WI38 (cell line): ENCODE results near the gene TRIM8.

Experiments
- H3K4me3 ChIP-seq: 2 replicates; pipeline ENCODE4 v1.5.1; 2011; ENCODE audit warnings: low read depth, mild to moderate bottlenecking, control low read depth, low read length
- TF ChIP-seq, protein P1 (sequence below): IDR thresholded peaks from 2 replicates; pipeline ENCODE4 v1.5.1; 2012; ENCODE audit warnings: low read depth, mild to moderate bottlenecking, control low read depth, low read length

TRIM8 gene

GRCh38 chr10:102696736-102697135 is 52.5 kb downstream of the TRIM8 start:
- H3K4me3 ChIP-seq = no peak overlapping the region
- TF ChIP-seq, protein P1, sequence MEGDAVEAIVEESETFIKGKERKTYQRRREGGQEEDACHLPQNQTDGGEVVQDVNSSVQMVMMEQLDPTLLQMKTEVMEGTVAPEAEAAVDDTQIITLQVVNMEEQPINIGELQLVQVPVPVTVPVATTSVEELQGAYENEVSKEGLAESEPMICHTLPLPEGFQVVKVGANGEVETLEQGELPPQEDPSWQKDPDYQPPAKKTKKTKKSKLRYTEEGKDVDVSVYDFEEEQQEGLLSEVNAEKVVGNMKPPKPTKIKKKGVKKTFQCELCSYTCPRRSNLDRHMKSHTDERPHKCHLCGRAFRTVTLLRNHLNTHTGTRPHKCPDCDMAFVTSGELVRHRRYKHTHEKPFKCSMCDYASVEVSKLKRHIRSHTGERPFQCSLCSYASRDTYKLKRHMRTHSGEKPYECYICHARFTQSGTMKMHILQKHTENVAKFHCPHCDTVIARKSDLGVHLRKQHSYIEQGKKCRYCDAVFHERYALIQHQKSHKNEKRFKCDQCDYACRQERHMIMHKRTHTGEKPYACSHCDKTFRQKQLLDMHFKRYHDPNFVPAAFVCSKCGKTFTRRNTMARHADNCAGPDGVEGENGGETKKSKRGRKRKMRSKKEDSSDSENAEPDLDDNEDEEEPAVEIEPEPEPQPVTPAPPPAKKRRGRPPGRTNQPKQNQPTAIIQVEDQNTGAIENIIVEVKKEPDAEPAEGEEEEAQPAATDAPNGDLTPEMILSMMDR = no peak

- TF ChIP-seq, protein P1 = no peak
- H3K4me3 ChIP-seq = no peak overlapping the region
Measured at GRCh38 chr10:102698894-102699293, 54.6 kb downstream of the TRIM8 start.

- TF ChIP-seq, protein P1 = no peak
Measured at GRCh38 chr10:102701272-102701671, 57.0 kb downstream of the TRIM8 start.

DNA sequence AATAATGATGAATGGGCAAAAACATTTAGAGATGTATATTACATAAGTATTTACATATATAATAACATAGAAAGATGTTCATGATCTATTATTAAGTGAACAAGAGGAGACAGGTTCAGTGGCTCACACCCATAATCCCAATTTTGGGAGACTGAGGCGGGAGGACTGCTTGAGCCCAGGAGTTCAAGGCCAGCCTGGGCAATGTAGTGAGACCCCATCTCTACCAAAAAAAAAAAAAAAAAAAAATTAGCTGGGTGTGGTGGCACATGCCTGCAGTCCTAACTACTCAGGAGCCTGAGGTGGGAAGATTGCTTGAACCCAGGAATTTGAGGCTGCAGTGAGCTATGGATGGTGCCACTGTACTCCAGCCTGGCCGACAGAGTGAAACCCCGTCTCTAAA is 57.5 kb downstream of the TRIM8 start:
- H3K4me3 ChIP-seq = no peak overlapping the region
- TF ChIP-seq, protein P1 = no peak

More at GRCh38 chr10:102701272-102701671, 57.0 kb downstream of the TRIM8 start:
- no peak overlapping the region for H3K4me3 ChIP-seq

- no peak overlapping the region for H3K4me3 ChIP-seq
- TF ChIP-seq, protein P1 = no peak
Measured at GRCh38 chr10:102702742-102703141, 58.5 kb downstream of the TRIM8 start.

GRCh38 chr10:102704915-102705314 is 60.6 kb downstream of the TRIM8 start:
- TF ChIP-seq, protein P1 = no peak
- H3K4me3 ChIP-seq = no peak overlapping the region

GRCh38 chr10:102705531-102705930 is 61.3 kb downstream of the TRIM8 start:
- TF ChIP-seq, protein P1 = no peak

More at GRCh38 chr10:102705531-102705930, 61.3 kb downstream of the TRIM8 start:
- no peak overlapping the region for H3K4me3 ChIP-seq
